Measurements from ENCODE around the gene ASGR1.
"Not testable (repeated sequence)": the region's sequence is repeated elsewhere in the genome, so short reads cannot be mapped to it uniquely, and the experiment has no call there.

ASGR1 gene

DNA sequence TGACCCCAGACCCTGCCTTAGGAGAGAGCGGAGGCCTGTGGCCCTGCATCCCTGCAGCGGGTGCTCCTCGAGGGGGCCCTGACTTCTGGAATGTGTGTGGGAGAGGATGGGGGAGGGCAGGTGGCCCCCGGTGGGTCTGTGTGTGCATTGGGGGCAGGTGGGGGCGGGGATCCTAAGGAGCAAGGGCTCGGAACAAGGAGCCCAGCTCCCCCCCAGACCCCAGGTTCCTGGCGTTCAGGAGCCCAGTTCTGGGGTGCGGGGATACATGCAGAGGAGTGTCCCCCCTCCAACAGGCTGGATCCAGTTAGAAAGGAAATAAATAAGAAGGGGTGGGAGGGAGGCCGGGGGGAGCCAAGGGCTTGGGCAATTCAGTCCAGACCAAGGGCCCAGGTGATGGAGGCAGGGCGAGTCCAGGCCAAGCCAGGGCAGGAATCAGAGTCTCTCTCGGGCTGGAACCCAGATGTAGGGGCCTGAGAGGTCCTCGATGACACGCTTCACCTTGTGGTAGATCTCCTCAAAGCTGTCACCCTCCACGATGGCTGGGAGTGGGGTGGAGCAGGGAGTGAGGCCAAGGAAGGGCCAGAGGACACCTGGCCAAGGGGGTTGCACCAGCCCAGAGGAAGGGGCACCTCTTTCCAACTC lies 11.2 kb upstream of the ASGR1 start:
- DNase-seq (ENCODE audit: low read depth) = no peak

DNA sequence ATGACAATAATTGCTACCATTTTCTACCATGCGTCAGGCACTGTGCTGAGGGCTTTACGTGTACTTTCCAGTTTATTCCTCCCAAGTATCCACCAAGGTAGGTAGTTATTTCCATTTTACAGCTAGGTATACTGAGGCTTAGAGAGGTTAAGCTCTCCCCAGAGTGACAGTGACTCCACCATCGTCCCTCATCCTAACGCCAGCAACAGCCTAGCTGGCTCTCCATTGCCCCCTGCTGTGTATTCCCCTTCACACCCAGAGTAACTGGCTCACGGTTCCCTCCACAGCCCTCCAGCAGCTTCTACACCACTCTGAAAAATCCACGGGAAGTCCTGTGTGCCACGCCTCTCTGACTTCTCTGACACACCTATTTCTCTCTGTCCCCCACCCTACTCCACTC lies 7.1 kb upstream of the ASGR1 start:
- DNase-seq (ENCODE audit: low read depth) = no peak

DNA sequence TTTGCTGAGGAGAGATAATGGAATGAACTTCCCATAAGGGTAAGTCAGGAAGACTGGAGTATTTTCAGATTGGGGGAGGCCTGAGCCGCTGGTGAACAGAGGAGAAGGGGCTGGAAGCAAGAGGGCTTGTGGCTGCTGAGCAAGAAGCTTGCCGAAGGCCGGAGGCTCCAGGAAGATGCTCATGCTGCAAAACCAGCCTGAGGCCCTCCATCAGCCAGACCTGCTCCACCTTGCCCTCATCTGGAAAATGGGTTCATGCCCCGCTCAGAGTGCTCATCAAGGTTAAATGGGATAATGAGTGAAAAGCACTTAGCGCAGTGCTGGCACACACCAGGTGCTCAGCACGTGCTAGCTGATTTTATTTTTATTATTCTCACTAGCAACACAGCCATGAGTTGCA lies 5.5 kb upstream of the ASGR1 start:
- no peak for DNase-seq (ENCODE audit: low read depth)

DNA sequence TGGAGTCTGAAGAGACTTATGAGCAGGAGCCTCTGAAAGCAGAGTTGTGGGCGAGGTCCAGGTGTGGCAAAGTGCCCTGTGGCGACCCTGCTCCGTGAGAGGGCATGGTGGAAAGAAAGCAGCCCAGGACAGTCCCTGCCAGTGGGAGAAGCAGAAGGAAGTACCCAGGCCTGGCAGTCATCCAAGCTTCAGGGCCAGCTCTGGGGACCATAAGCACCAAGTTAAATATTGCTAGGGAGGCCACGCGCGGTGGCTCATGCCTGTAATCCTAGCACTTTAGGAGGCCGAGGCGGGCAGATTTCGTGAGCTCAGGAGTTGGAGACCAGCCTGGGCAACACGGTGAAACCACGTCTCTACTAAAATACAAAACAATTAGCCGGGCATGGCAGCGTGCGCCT lies 4.9 kb upstream of the ASGR1 start:
- DNase-seq (ENCODE audit: low read depth) = no peak

DNA sequence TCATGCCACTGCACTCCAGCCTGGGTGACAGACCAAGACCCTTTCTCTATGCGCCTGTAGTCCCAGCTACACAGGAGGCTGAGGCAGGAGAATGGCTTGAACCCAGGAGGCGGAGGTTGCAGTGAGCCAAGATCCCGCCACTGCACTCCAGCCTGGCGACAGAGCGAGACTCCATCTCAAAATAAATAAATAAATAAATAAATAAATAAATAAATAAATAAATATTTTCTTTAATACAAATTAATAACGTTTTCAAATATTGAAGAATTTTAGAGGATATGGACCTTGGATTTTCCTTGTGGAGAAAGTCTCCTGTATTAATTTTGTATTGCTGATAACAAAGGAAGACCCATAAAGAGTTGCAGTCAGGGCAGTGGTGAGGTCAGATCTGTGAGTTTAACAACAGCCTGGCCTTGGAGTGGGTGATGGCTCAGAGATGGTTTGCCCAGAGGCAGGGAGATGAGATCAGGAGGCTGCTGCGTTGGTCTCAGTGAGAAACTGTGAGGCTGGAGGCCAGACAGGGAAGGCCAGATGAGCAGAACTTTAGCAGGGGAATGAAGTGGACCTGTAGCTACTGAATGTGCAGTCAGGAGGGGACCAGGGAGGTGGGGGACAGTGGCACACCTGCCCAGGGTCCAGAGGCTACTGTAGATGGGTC lies 4.4 kb upstream of the ASGR1 start:
- no peak for DNase-seq (ENCODE audit: low read depth)

DNA sequence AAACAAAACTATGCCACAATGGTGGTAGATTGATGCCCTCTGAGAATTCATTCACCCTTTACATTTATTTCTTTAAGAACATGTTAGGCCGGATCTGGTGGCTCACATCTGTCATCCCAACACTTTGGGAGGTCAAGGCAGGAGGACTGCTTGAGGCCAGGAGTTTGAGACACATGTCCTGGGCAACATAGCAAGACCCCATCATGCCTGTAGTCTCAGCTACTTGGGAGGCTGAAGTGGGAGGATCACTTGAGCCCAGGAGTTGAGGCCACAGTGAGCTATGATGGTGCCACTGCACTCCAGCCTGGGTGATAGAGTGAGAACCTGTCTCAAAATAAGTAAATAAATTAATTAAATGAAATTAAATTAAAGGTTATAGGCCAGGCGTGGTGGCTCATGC lies 2.9 kb upstream of the ASGR1 start:
- not testable (repeated sequence) for DNase-seq (ENCODE audit: low read depth)

DNA sequence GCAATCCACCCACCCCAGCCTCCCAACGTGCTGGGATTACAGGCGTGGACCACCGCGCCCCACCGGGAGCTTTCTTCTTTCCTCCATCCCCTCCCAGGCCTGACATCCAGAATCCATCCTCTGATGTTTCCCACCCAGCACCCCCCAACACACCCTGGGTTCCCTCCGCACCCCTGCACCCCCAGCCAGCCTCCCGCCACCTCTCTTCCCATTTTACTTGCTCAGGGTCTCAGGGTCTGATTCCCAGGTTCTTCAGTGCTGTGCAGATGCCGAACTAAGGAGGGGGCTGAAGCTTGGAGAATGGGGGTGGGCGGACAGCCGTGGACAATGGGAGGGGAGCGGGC lies 225 bp downstream of the ASGR1 start:
- no peak for DNase-seq (ENCODE audit: low read depth)

DNA sequence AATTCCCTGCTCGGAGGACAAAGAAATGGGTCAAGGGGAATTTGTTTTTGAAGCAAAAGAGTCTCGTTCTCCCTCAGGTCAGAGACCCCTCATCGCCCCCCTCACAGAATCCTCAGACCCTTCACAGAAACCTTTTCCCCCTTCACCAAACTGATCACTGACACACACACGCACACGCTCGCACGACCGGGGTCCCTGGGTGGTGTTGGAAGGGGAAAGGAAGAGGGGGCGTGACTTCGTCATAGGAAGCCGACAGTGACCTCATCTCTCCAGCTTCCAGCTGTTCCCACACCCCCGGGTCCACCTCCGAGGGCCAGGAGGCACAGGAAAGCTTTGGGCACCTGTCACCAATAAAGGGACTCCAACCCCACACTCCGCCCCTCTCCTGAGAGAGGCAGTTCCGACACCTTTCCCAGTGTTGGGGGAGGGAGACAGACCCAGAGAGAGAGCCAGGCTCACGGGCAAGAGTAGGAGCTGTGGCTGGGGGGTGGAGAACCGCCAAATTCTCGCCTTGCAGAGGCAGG lies 1.2 kb downstream of the ASGR1 start:
- no peak for DNase-seq (ENCODE audit: low read depth)

DNA sequence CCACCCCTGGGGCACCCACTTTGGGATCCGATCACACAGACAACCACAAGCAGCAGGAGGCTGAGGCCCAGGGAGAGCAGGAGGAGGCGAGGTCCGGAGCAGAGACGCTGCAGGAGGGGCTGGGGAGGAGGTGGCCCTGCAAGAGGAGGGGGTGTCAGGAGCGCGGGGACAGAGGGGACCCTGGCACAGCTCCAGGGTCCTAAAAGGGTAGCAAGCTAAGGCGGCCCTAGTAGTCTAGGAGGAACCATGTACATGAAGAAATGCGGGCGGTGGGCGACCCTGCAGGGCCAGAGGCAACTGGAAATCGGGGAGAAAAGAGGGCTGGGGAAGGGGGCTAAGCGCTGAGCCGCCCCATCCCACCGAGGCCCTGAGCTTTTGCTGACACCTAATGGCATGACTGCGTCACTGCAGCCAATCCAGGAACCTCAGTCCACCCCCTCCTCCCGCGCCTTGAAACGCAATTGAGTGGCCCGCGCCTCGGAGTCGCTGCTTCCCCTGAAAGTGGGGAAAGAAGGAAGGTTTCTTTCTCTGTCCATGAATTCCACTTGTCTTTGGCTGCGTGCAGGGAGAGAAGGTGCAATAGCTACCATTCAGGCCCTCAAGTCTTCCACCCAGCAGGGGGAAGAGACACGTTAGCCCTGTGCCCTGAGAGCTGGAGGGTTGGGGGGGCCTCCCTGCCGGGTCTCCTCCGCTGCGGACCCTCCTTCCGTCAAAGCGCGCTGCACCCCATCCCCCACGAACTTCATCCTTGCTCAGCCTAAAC lies 1.8 kb downstream of the ASGR1 start:
- peak; percentile 34 for DNase-seq (ENCODE audit: low read depth)

DNA sequence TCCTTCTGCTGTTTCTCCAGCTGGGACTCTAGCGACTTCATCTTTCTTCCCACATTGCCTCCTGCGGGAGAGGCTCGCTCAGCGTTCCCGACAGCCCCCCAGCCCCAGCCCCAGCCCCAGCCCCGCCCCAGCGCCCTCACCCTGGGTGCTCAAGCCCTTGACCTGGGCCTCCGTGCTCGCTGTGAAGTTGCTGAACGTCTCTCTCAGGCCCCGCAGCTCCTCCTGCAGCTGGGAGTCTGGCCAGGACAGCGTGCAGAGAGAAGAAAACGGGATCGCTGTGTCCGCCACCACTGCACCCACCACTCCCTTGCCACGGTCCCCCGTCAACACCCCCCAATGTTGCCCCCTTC lies 2.4 kb downstream of the ASGR1 start:
- DNase-seq (ENCODE audit: low read depth) = no peak

DNA sequence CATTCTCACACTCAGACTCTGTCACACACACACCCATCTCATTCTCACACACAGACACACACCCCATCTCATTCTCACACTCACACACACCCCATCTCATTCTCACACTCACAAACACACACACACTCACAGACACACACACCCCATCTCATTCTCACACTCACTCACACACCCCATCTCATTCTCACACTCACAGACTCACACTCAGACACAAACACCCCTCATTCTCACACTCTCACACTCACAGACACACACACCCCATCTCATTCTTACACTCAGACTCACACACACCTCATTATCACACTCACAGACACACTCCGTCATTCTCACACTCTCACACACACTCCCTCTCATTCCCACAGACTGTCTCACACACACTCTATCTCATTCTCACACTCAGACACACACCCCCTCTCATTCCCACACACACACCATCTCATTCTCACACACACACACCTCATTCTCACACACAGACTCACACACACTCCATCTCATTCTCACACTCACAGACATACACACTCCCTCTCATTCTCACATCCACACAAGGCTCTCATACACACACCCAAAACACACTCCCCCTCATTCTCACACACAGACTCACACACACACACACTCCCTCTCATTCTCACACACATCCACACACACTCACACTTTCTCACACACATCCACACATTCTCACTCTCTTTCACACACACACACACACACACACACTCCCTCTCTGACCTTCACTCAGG lies 2.9 kb downstream of the ASGR1 start:
- no peak for DNase-seq (ENCODE audit: low read depth)

DNA sequence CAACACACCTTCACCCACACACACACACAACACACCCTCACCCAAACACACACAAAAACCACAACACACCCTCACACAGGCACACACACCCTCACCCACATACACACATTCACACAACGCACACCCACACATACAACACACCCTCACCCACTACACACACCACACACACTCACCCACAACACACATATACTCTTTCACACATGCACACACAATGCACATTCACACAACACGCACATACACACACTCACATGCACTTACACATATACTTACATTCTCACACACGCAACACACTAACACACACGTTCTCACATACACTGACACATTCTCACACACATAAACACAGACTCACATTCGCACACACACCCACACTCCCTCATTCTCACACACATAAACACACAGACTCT lies 3.8 kb downstream of the ASGR1 start:
- DNase-seq (ENCODE audit: low read depth) = no peak

DNA sequence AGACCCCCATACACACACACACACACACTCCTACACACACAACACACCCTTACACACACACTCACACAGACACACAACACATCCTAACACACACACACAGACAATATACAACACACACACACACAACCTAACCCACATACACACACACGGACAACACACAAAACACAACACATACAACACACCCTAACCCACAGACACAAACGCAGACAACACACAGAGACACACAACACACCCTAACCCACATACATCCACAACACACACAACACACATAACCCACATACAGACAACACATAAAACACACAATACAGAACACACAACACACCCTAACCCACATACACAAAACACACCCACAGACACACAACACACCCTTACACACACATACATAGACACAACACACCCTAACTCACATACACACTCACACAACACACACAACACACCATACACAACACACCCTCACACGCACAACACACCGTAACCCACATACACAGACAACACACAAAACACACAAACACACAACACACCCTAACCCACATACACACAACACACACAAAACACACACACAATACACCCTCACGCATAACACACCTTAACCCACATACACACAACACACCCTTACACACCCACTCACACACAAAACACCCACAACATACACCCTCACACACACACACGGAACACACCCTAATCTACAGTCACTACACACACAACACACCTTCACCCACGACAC lies 4.4 kb downstream of the ASGR1 start:
- DNase-seq (ENCODE audit: low read depth) = no peak

DNA sequence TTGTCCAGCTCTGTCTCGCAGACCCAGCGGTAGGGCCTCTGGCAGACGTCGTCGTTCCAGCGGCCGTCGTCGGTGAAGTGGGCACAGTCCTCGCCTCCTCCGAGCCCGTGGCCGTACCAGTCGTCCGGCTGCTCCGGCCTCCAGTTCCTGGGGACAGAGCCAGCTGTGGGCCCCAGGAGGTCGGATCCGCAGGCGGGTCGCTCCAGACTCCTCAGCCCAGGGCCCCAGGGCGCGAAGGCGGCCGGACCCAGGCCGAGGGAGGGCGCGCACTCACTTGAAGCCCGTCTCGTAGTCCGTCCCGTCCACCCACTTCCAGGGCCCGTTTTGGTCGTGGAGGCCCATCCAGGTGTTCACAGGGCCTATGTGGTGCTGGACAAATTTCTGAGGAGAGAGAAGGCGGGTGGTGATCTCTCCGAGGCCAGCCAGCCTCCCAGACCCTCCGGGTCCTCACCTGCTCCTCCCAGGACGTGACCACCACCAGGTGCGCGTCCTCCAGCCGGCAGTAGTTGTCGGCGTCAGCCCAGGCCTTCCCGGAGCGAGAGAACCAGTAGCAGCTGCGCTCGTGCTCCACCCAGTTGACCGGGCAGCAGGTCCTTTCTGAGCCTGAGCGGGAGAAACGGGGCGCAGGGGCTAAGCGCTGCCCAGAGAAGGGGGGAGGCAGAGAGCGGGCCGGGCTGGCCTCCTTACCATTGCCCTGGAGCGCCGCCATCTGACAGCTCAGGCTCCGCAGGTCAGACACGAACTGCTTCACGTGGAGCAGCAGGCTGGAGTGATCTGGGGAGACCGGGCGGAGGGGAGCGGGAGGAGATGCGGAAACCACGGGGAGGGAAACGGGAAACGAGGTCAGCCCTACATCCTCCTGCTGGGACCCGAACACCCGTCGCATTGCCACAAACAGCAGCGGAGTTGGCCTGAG lies 5.2 kb downstream of the ASGR1 start:
- DNase-seq (ENCODE audit: low read depth) = peak; percentile 12

DNA sequence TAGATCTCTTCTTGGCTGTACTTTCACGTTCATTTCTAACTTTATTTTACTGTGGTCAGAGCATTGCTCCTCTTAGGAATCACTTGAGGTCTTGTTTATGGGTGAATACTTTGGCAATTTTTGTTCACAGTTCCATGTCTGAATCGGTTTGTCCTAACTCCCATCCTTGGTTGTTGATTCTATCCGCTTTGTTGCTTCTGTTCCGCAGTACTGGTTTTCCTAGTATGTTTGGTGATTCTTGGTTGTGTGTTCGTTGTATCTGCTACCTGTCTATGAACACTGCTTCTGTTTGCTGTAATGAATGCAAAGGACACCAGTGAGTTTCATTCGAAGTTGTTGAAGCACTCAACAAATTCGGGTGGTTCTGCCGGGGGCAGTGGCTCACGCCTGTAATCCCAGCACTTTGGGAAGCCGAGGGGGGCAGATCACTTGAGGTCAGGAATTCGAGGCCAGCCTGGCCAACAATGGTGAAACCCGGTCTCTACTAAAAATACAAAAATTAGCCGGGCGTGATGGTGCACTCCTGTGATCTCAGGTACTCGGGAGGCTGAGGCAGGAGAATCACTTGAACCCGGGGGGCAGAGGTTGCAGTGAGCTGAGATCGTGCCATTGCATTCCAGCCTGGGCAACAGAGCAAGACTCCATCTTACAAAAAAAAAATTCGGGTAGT lies 6.5 kb downstream of the ASGR1 start:
- not testable (repeated sequence) for DNase-seq (ENCODE audit: low read depth)

DNA sequence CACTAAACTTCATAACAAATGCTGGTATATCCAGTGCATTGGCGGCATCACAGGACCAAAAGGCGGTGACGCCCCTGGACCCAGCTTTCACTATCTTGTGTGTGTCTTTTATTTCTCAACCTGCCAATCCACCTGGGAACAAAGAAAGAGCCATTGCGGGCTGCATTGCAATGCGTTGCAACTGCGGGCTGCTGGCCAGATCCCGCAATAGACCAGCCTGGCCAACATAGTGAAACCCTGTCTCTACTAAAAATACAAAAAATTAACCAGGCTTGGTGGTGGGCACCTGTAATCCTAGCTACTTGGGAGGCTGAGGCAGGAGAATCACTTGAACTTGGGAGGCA lies 9.6 kb downstream of the ASGR1 start:
- DNase-seq (ENCODE audit: low read depth) = not testable (repeated sequence)

DNA sequence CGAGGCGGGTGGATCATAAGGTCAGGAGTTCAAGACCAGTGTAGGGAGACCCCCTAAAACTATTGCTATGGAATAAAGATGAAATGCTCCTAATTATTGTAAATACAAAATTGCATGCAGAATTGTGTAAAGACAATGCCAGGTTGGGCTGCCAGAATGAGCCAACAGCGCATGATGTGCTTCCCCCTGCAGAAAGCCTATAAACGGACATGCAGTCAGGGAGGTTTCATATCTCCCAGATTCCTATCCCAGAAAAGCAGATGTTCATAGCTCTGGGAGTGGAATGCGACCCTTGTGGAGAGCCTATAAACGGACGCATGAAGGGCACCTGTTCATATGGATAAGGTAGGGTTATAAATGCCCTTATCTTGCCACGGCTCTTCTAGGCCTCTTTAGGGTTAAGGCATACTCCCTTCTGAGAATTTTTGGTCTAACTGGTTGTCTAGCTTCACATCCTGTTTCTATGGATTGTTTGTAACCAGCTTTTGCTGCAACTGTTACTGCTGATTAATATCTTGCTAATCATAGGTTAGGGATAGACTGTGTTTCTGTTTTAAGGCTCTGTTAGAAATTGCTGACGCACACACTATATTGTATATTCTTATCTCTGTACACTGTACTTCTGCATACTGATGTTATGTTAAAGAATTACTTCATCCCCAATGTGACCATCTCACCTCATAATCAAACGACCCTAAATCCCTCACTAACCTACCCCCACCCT lies 10.2 kb downstream of the ASGR1 start:
- DNase-seq (ENCODE audit: low read depth) = not testable (repeated sequence)

DNA sequence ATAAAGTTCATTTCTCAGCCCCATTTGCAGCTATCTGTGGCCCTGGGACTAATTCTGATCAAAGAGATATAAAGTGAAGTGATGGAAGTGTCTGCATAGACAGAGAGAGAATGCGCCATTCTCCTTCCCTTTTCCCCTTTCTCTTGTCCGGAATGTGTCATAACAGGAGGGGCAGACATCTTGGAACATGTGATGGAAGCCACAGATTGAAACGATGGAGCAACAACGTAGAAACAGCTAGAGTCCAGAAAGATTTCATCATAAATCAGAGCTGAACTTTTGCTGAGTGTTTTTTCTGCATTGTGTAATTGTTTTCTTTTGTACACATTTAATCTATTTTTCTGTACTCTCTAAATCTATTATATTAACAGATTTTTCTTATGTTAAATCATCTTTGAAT lies 11.3 kb downstream of the ASGR1 start:
- no peak for DNase-seq (ENCODE audit: low read depth)

DNA sequence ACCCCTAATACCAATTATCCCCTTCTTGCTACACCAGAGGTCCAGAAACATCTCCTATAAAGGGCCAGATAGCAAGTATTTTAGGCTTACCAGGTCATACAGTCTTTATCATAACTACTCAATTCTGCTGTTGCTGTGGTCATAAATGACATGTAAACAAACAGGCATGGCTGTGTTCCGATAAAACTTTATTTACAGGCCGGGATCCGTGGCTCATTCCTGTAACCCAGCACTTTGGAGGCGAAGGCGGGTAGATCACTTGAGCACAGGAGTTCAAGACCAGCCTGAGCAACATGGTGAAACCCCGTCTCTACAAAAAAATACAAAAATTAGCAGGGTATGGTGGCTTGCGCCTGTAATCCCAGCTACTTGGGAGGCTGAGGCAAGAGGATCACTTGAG lies 12.3 kb downstream of the ASGR1 start:
- DNase-seq (ENCODE audit: low read depth) = no peak

DNA sequence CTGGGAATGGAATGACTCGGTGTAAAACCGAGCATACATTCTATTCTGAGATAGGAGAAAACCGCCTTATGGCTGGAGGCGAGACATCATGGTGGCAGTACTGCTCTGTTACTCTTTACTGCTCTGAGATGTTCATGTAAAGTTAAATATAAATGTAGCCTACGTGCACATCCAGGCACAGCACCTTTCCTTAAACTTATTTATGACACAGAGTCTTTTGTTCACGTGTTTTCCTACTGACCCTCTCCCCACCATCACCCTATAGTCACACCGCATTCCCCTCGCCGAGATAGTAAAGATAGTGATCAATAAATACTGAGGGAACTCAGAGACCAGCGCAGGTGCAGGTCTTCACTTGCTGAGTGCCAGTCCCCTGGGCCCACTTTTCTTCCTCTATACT lies 19.6 kb downstream of the ASGR1 start:
- not testable (repeated sequence) for DNase-seq (ENCODE audit: low read depth)

Measured in activated T-helper 9 cell treated with anti-CD3 and anti-CD28 coated beads, Interleukin-2, amount 50 U/mL, for 16 hours (primary cell).